ENCODE measurements around the gene MAP3K5. TPM values are rescaled to one million over a fixed set of nuclear protein-coding genes. Genes with fewer than 3 reads are reported as not detected.

Gene MAP3K5
- total RNA-seq, 1 experiment from 2014 or later = 2.1 TPM

- Mint-ChIP-seq H3K4me1 (ENCODE audit: low read depth, unreplicated experiment) (peaks cover 24% of the 10 kb centered on the region), H3K36me3 (ENCODE audit: insufficient read depth, unreplicated experiment) (no peaks in the 10 kb centered on the region), H3K9me3 (ENCODE audit: unreplicated experiment) (no peaks in the 10 kb centered on the region), H3K4me3 (ENCODE audit: unreplicated experiment) (no peak overlapping the region), H3K27ac (ENCODE audit: unreplicated experiment) (peak overlapping the region; percentile 43), H3K27me3 (ENCODE audit: insufficient read depth, unreplicated experiment) (no peaks in the 10 kb centered on the region)
- intact Hi-C loops (cut with micrococcal nuclease; ENCODE audit: unreplicated experiment) = no loop called here
- Histone ChIP-seq H3K27me3 (replicated peaks; ENCODE audit: control insufficient read depth, insufficient read depth, low read length) (no peaks in the 10 kb centered on the region), H3K9me3 (no peaks in the 10 kb centered on the region), H3K4me3 (ENCODE audit: low read depth, low read length) (no peak overlapping the region), H3K36me3 (ENCODE audit: control insufficient read depth, insufficient read depth, low read length) (no peaks in the 10 kb centered on the region), H3K4me1 (peaks cover 16% of the 10 kb centered on the region)
- CTCF ChIA-PET = interaction anchor here (1.0 kb wide), 1 partner anchor 58 kb away, joined by 4 read pairs; the partner anchor contains the start of gene MAP7
- BruUV-seq (replicated peaks) = no TSS peak
- POLR2A ChIA-PET = no interaction called here
- DNase-seq = peak; percentile 58 to 66
- peak; percentile 41 to 54 for TF ChIP-seq CTCF (IDR thresholded peaks at IDR 0.05; ENCODE audit: insufficient read depth in 1 of 2, low read depth in 1 of 2, low read length in 1 of 2, severe bottlenecking in 1 of 2, unreplicated experiment in 1 of 2)
Measured at GRCh38 chr6:136607932-136608772, 184.1 kb downstream of the MAP3K5 start.

- no peak overlapping the region for H3K4me3 ChIP-seq (ENCODE audit: low read depth, low read length)
- no TSS peak for BruUV-seq (replicated peaks)
- peak overlapping the region; percentile 43 for H3K27ac Mint-ChIP-seq (ENCODE audit: unreplicated experiment)
- H3K27me3 Mint-ChIP-seq (ENCODE audit: insufficient read depth, unreplicated experiment) = no peaks in the 10 kb centered on the region
- H3K4me1 ChIP-seq = peaks cover 18% of the 10 kb centered on the region
- H3K9me3 ChIP-seq = no peaks in the 10 kb centered on the region
- no peaks in the 10 kb centered on the region for H3K27me3 ChIP-seq (replicated peaks; ENCODE audit: control insufficient read depth, insufficient read depth, low read length)
- peak in 1 of 2 experiments; percentile 41 for DNase-seq
- ChIA-PET POLR2A (no interaction called here), CTCF (interaction anchor here (0.9 to 1.0 kb wide), 2 partner anchors 57 to 185 kb away, joined by 3 to 4 read pairs; partner anchors contain the start of genes MAP3K5 and MAP7)
- TF ChIP-seq CTCF (IDR thresholded peaks at IDR 0.05; ENCODE audit: insufficient read depth in 1 of 2, low read depth in 1 of 2, low read length in 1 of 2, severe bottlenecking in 1 of 2, unreplicated experiment in 1 of 2) = no peak
- H3K9me3 Mint-ChIP-seq (ENCODE audit: unreplicated experiment) = no peaks in the 10 kb centered on the region
- intact Hi-C loops (cut with micrococcal nuclease; ENCODE audit: unreplicated experiment) = no loop called here
- no peaks in the 10 kb centered on the region for H3K36me3 ChIP-seq (ENCODE audit: control insufficient read depth, insufficient read depth, low read length)
- no peaks in the 10 kb centered on the region for H3K36me3 Mint-ChIP-seq (ENCODE audit: insufficient read depth, unreplicated experiment)
- peaks cover 24% of the 10 kb centered on the region for H3K4me1 Mint-ChIP-seq (ENCODE audit: low read depth, unreplicated experiment)
- no peak overlapping the region for H3K4me3 Mint-ChIP-seq (ENCODE audit: unreplicated experiment)
Measured at GRCh38 chr6:136607204-136607931, 184.9 kb downstream of the MAP3K5 start.

- CTCF ChIA-PET = interaction anchor here (1.2 kb wide), 1 partner anchor 187 kb away, joined by 3 read pairs; the partner anchor contains the start of gene MAP3K5
- no peak overlapping the region for H3K4me3 ChIP-seq (ENCODE audit: low read depth, low read length)
- no peak for DNase-seq
Measured at GRCh38 chr6:136604928-136605510, 187.3 kb downstream of the MAP3K5 start.

More at GRCh38 chr6:136604928-136605510, 187.3 kb downstream of the MAP3K5 start:
- Histone ChIP-seq H3K9me3 (no peaks in the 10 kb centered on the region), H3K27me3 (replicated peaks; ENCODE audit: control insufficient read depth, insufficient read depth, low read length) (no peaks in the 10 kb centered on the region), H3K36me3 (ENCODE audit: control insufficient read depth, insufficient read depth, low read length) (no peaks in the 10 kb centered on the region), H3K4me1 (peaks cover 20% of the 10 kb centered on the region)
- Mint-ChIP-seq H3K27me3 (ENCODE audit: insufficient read depth, unreplicated experiment) (no peaks in the 10 kb centered on the region), H3K36me3 (ENCODE audit: insufficient read depth, unreplicated experiment) (no peaks in the 10 kb centered on the region), H3K27ac (ENCODE audit: unreplicated experiment) (no peak overlapping the region), H3K4me1 (ENCODE audit: low read depth, unreplicated experiment) (peaks cover 31% of the 10 kb centered on the region), H3K4me3 (ENCODE audit: unreplicated experiment) (no peak overlapping the region), H3K9me3 (ENCODE audit: unreplicated experiment) (no peaks in the 10 kb centered on the region)
- TF ChIP-seq CTCF (IDR thresholded peaks at IDR 0.05; ENCODE audit: insufficient read depth in 1 of 2, low read depth in 1 of 2, low read length in 1 of 2, severe bottlenecking in 1 of 2, unreplicated experiment in 1 of 2) = no peak
- POLR2A ChIA-PET = no interaction called here
- intact Hi-C loops (cut with micrococcal nuclease; ENCODE audit: unreplicated experiment) = no loop called here
- no TSS peak for BruUV-seq (replicated peaks)
